Suprapubic skin (tissue), 4 donors: ENCODE measurements around the gene UBQLN1. TPM values are rescaled to one million over a fixed set of nuclear protein-coding genes. Genes with fewer than 3 reads are reported as not detected.

Source experiments
- DNase-seq, 2 donors: peaks; one replicate each; pipeline ENCODE4 v3.0.0-alpha.2; 2019; ENCODE audit warnings: low spot score in 2 of 2
- H3K27ac ChIP-seq: fragments of 200-600 bp; sonication (generic); one replicate; pipeline ENCODE4 v1.5.1; 2019
- H3K27me3 ChIP-seq: fragments of 200-600 bp; sonication (generic); one replicate; pipeline ENCODE4 v1.5.1; 2019
- H3K36me3 ChIP-seq: fragments of 200-600 bp; sonication (generic); one replicate; pipeline ENCODE4 v1.5.1; 2019
- H3K4me1 ChIP-seq: fragments of 200-600 bp; sonication (generic); one replicate; pipeline ENCODE4 v1.5.1; 2019
- H3K4me3 ChIP-seq: fragments of 200-600 bp; sonication (generic); one replicate; pipeline ENCODE4 v1.5.1; 2019; ENCODE audit warnings: mild to moderate bottlenecking
- H3K9me3 ChIP-seq: fragments of 200-600 bp; sonication (generic); one replicate; pipeline ENCODE4 v1.5.1; 2019
- EP300 ChIP-seq: sonication (generic); formaldehyde crosslinking; IDR thresholded peaks from one replicate; pipeline ENCODE4 v1.6.1; 2017; ENCODE audit warnings: antibody characterized with exemption
- POLR2A ChIP-seq, 2 donors: fragments of 450-650 bp; IDR thresholded peaks; one replicate each; pipeline ENCODE4 v1.6.1; 2017; ENCODE audit warnings: antibody characterized with exemption in 2 of 2, mild to moderate bottlenecking in 2 of 2, moderate library complexity in 2 of 2
- POLR2AphosphoS5 ChIP-seq, 3 donors: sonication (generic); formaldehyde crosslinking; IDR thresholded peaks; one replicate each; pipeline ENCODE4 v1.6.1; 2017; ENCODE audit warnings: antibody characterized with exemption in 3 of 3
- WGBS: methylation state at CpG from one replicate; pipeline ENCODE4 v1.1.5; 2018; 5-methylcytosine and 5-hydroxymethylcytosine counted together
- total RNA-seq, 4 donors: library from RNA; depleted of rRNA; stranded (reverse); fragments of >200 nt; gene quantifications; one replicate each; pipeline ENCODE4 v1.1.0, GENCODE V29; 2016
- TF ChIP-seq, protein P1 (sequence below), 2 donors: fragments of 200-600 bp in 1 of 2; fragments of 450-650 bp in 1 of 2; sonication (generic) in 1 of 2; IDR thresholded peaks; one replicate each; pipeline ENCODE4 v1.5.1; 2016 to 2019; ENCODE audit warnings: antibody characterized with exemption in 2 of 2, mild to moderate bottlenecking in 1 of 2, moderate library complexity in 1 of 2

Gene UBQLN1
- total RNA-seq, 4 donors from 2014 or later, result 94.2 to 110 (median 102) TPM

DNA sequence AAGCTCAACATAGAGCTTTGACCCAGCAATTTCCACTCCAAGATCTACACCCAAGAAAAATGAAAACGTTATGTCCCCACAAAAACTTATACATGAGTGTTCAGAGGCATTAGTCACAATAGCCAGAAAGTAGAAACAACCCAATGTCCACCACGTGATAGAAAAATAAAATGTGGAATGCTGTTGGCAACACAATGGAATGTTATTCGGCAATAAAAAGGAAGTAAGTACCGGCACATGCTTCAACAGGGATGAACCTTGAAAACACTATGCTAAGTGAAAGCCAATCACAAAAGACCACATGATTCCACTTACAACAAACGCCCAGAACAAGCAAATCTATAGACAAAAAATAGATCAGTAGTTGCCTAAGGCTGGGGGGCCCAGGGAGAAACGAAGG is 6.0 kb downstream of the UBQLN1 start:
- TF ChIP-seq POLR2A (IDR thresholded peaks at IDR 0.05) (no peak), EP300 (no peak), POLR2AphosphoS5 (IDR thresholded peaks at IDR 0.05) (no peak)
- TF ChIP-seq, protein P1, sequence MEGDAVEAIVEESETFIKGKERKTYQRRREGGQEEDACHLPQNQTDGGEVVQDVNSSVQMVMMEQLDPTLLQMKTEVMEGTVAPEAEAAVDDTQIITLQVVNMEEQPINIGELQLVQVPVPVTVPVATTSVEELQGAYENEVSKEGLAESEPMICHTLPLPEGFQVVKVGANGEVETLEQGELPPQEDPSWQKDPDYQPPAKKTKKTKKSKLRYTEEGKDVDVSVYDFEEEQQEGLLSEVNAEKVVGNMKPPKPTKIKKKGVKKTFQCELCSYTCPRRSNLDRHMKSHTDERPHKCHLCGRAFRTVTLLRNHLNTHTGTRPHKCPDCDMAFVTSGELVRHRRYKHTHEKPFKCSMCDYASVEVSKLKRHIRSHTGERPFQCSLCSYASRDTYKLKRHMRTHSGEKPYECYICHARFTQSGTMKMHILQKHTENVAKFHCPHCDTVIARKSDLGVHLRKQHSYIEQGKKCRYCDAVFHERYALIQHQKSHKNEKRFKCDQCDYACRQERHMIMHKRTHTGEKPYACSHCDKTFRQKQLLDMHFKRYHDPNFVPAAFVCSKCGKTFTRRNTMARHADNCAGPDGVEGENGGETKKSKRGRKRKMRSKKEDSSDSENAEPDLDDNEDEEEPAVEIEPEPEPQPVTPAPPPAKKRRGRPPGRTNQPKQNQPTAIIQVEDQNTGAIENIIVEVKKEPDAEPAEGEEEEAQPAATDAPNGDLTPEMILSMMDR (IDR thresholded peaks at IDR 0.05), result no peak
- Histone ChIP-seq H3K36me3 (no peaks in the 10 kb centered on the region), H3K4me1 (peaks cover 56% of the 10 kb centered on the region), H3K27me3 (no peaks in the 10 kb centered on the region), H3K4me3 (no peak overlapping the region), H3K9me3 (no peaks in the 10 kb centered on the region), H3K27ac (no peak overlapping the region)
- WGBS, result 22% methylated on average over 6 of the region's 6 CpGs
- DNase-seq, result no peak

DNA sequence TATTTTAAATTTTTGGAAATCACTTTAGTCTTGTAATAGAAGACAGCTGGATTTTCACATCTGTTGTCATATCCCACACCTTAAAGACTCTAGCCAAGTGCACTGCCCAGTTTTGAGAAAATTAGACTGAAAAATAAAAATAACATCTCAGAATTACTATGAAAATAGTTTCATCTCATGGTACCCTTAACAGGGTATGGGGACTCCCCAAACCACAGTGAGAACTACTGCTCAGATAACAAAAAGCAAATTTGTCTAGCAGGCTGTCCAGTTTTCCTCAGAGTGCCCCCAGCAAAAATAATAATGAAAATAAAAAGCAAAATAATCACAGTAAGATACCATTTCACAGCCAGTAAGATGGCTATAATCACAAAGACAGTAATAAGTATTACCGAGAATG is 6.5 kb downstream of the UBQLN1 start:
- Histone ChIP-seq H3K4me3 (no peak overlapping the region), H3K27ac (no peak overlapping the region), H3K27me3 (no peaks in the 10 kb centered on the region), H3K9me3 (no peaks in the 10 kb centered on the region), H3K4me1 (peaks cover 51% of the 10 kb centered on the region), H3K36me3 (no peaks in the 10 kb centered on the region)
- TF ChIP-seq POLR2A (IDR thresholded peaks at IDR 0.05), result no peak
- 100% methylated on average over 1 of the region's 1 CpG for WGBS
- DNase-seq, result no peak

DNA sequence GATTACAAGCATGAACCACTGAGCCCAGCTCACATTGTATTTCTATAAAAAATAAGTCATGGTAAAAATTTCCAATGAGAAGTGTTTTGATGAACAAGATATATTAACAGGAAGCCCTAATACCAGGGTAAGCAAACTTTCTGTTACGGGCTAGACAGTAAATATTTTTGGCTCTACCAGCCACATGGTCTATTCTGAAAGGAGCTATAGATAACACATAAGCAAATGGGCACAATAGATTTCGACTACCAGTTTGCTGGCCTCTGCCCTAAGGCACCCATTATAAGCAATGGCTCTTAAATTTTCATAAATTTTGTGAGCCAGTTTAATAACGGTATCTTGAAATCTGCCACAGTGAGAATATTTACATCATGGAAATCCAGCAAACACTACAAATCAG is 8.1 kb downstream of the UBQLN1 start:
- whole genome bisulfite sequencing, result 80% methylated on average over 3 of the region's 3 CpGs
- no peak overlapping the region for H3K4me3 ChIP-seq
- no peaks in the 10 kb centered on the region for H3K27me3 ChIP-seq
- H3K4me1 ChIP-seq, result peaks cover 40% of the 10 kb centered on the region
- H3K9me3 ChIP-seq, result no peaks in the 10 kb centered on the region
- no peak overlapping the region for H3K27ac ChIP-seq
- no peak for DNase-seq
- no peak for TF ChIP-seq POLR2AphosphoS5 (IDR thresholded peaks at IDR 0.05)
- TF ChIP-seq, protein P1 (IDR thresholded peaks at IDR 0.05), result no peak
- no peak for TF ChIP-seq EP300
- TF ChIP-seq POLR2A (IDR thresholded peaks at IDR 0.05), result no peak
- H3K36me3 ChIP-seq, result no peaks in the 10 kb centered on the region

DNA sequence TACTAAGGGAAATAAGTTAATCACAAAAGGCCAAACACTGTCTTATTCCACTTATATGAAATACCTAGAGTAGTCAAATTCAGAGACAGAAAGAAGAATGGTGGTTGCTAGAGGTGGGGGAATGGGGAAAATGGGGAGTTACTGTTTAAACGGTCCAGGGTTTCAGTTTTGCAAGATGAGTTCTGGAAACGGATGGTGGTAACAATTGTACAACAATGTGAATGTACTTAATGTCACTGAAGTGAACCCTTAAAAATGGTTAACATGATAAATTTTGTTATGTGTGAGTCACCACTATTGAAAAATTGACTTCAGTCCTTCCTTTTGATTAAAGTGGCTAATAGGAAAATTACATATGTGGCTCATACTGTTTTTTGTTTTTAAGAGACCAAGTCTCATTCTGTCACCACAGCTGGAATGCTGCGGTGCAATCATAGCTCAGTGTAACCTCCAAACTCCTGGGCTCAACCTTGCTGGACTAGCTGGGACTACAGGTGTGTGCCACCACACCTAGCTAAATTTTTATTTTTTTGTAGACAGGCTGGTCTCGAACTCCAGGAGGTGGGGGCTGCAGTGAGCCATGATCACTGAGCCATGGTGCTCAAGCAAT is 8.7 kb downstream of the UBQLN1 start:
- H3K36me3 ChIP-seq, result no peaks in the 10 kb centered on the region
- H3K4me1 ChIP-seq, result peaks cover 39% of the 10 kb centered on the region
- 71% methylated on average over 4 of the region's 4 CpGs for WGBS
- no peak for DNase-seq
- no peaks in the 10 kb centered on the region for H3K9me3 ChIP-seq
- H3K27me3 ChIP-seq, result no peaks in the 10 kb centered on the region
- H3K4me3 ChIP-seq, result no peak overlapping the region
- TF ChIP-seq POLR2A (IDR thresholded peaks at IDR 0.05) (no peak), POLR2AphosphoS5 (IDR thresholded peaks at IDR 0.05) (no peak), EP300 (no peak)
- TF ChIP-seq, protein P1 (IDR thresholded peaks at IDR 0.05), result no peak
- H3K27ac ChIP-seq, result no peak overlapping the region

DNA sequence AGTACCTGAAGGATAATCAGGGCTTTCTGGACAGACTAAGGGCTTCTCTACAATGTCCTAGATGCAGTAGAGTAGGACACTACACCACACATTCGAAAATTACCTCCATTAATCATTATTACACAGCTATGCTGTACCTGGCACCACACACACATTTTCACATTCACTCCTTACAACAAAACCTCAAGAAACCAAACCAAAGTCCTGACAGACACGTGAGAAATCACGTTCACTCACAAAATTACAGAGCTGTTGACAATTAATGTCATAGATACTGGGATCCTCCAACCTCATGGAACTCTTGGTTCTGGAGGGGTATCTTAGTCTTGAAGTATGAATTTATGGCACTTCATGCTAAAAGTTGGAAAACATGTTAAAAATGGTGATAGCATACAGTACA is 16.3 kb downstream of the UBQLN1 start:
- no peak for TF ChIP-seq POLR2AphosphoS5 (IDR thresholded peaks at IDR 0.05)
- no peak for TF ChIP-seq POLR2A (IDR thresholded peaks at IDR 0.05)
- TF ChIP-seq, protein P1 (IDR thresholded peaks at IDR 0.05), result no peak
- no peak for TF ChIP-seq EP300
- Histone ChIP-seq H3K4me1 (peaks cover 19% of the 10 kb centered on the region), H3K9me3 (no peaks in the 10 kb centered on the region), H3K36me3 (no peaks in the 10 kb centered on the region), H3K27ac (no peak overlapping the region), H3K27me3 (no peaks in the 10 kb centered on the region), H3K4me3 (no peak overlapping the region)
- WGBS, result 81% methylated on average over 3 of the region's 3 CpGs
- no peak for DNase-seq

DNA sequence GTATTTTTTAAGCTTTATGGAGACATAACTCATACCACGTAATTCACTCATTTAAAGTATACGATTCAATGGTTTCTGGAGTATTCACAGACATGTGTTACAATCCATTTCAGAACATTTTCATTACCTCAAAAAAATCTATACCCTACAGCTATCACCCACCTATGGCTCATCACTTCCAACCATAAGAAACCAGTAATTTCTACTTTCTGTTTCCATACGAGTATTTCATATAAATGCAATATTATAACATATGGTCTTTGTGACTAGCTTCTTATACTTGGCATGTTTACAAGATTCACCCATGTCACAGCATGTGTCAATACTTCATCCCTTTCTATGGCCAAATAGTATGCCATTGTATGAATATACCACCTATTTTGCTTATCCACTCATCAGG is 18.8 kb downstream of the UBQLN1 start:
- WGBS, result 78% methylated on average over 3 of the region's 3 CpGs
- Histone ChIP-seq H3K4me3 (no peak overlapping the region), H3K27ac (no peak overlapping the region), H3K36me3 (no peaks in the 10 kb centered on the region), H3K4me1 (peaks cover 23% of the 10 kb centered on the region), H3K9me3 (no peaks in the 10 kb centered on the region), H3K27me3 (no peaks in the 10 kb centered on the region)
- TF ChIP-seq POLR2A (IDR thresholded peaks at IDR 0.05), result no peak
- TF ChIP-seq, protein P1 (IDR thresholded peaks at IDR 0.05), result no peak
- no peak for TF ChIP-seq EP300
- no peak for TF ChIP-seq POLR2AphosphoS5 (IDR thresholded peaks at IDR 0.05)
- DNase-seq, result no peak
